Femur (tissue), 1 donor: Measurements from ENCODE around the gene PRCP.
"Not testable (repeated sequence)": the region's sequence is repeated elsewhere in the genome, so short reads cannot be mapped to it uniquely, and the experiment has no call there.

Experiments used
- DNase-seq: peaks from one replicate; pipeline ENCODE4 v3.0.0-alpha.2; 2017

Gene PRCP

GRCh38 chr11:82869657-82870056 lies 30.6 kb downstream of the PRCP start:
- DNase-seq: no peak

GRCh38 chr11:82867495-82868082 lies 32.6 kb downstream of the PRCP start:
- DNase-seq: peak; percentile 64

- DNase-seq: no peak
Measured at GRCh38 chr11:82865841-82866240, 34.4 kb downstream of the PRCP start.

GRCh38 chr11:82864268-82864667 lies 36.0 kb downstream of the PRCP start:
- DNase-seq: peak; percentile 28

- no peak for DNase-seq
Measured at GRCh38 chr11:82863209-82863608, 37.0 kb downstream of the PRCP start.

GRCh38 chr11:82862379-82862778 lies 37.9 kb downstream of the PRCP start:
- DNase-seq: no peak

- no peak for DNase-seq
Measured at GRCh38 chr11:82859750-82860149, 40.5 kb downstream of the PRCP start.

- DNase-seq: no peak
Measured at GRCh38 chr11:82858556-82859091, 41.6 kb downstream of the PRCP start.

- no peak for DNase-seq
Measured at GRCh38 chr11:82858133-82858532, 42.1 kb downstream of the PRCP start.

- no peak for DNase-seq
Measured at GRCh38 chr11:82857145-82857544, 43.1 kb downstream of the PRCP start.

GRCh38 chr11:82855616-82856015 lies 44.6 kb downstream of the PRCP start:
- DNase-seq: no peak

- not testable (repeated sequence) for DNase-seq
Measured at GRCh38 chr11:82854916-82855315, 45.3 kb downstream of the PRCP start.

GRCh38 chr11:82854242-82854641 lies 46.0 kb downstream of the PRCP start:
- no peak for DNase-seq

- DNase-seq: no peak
Measured at GRCh38 chr11:82848829-82849228, 51.4 kb downstream of the PRCP start.

GRCh38 chr11:82845356-82846353 lies 54.6 kb downstream of the PRCP start:
- DNase-seq: no peak

- no peak for DNase-seq
Measured at GRCh38 chr11:82843057-82843795, 57.0 kb downstream of the PRCP start.

GRCh38 chr11:82842019-82842418 lies 58.2 kb downstream of the PRCP start:
- DNase-seq: peak; percentile 15

- no peak for DNase-seq
Measured at GRCh38 chr11:82837650-82838049, 62.6 kb downstream of the PRCP start.

- DNase-seq: no peak
Measured at GRCh38 chr11:82832983-82833382, 67.2 kb downstream of the PRCP start.

- DNase-seq: no peak
Measured at GRCh38 chr11:82831364-82831763, 68.9 kb downstream of the PRCP start.

GRCh38 chr11:82830746-82831145 lies 69.5 kb downstream of the PRCP start:
- DNase-seq: no peak

GRCh38 chr11:82829101-82829500 lies 71.1 kb downstream of the PRCP start:
- DNase-seq: no peak

- no peak for DNase-seq
Measured at GRCh38 chr11:82828472-82828871, 71.8 kb downstream of the PRCP start.
